Astrocyte (in vitro differentiated cells and primary cell): Measurements from ENCODE around the gene SLC7A6OS. TPM values are rescaled to one million over a fixed set of nuclear protein-coding genes. Genes with fewer than 3 reads are reported as not detected.

Experiments used
- DNase-seq: peaks from one replicate; pipeline ENCODE4 v3.0.0-alpha.2; 2010; ENCODE audit warnings: low read depth
- FAIRE-seq: peaks from 2 replicates; lab custom pipeline; 2011; peaks lifted over from hg19 to GRCh38; lab: Jason Lieb, UNC
- H2AFZ ChIP-seq: 2 replicates; pipeline ENCODE4 v1.6.0; 2012; ENCODE audit warnings: low read depth, low read length, inconsistent platforms
- H3K27ac ChIP-seq: 2 replicates; pipeline ENCODE4 v1.5.1; 2011; ENCODE audit warnings: low read depth, low read length, inconsistent platforms
- H3K27me3 ChIP-seq: 2 replicates; pipeline ENCODE4 v1.6.0; 2011; ENCODE audit warnings: low read length, inconsistent platforms; ENCODE audit not compliant: insufficient read depth
- H3K36me3 ChIP-seq: 2 replicates; pipeline ENCODE4 v1.5.1; 2011; ENCODE audit warnings: low read length, inconsistent platforms; ENCODE audit not compliant: insufficient read depth
- H3K4me1 ChIP-seq: 2 replicates; pipeline ENCODE4 v1.5.1; 2011; ENCODE audit warnings: low read length, inconsistent platforms; ENCODE audit not compliant: insufficient read depth
- H3K4me2 ChIP-seq: 2 replicates; pipeline ENCODE4 v1.6.0; 2012; ENCODE audit warnings: low read length, inconsistent platforms
- H3K4me3 ChIP-seq: 2 replicates; pipeline ENCODE4 v1.5.1; 2011; ENCODE audit warnings: low read depth, mild to moderate bottlenecking, low read length, inconsistent platforms; ENCODE audit not compliant: insufficient read depth
- H3K79me2 ChIP-seq: 2 replicates; pipeline ENCODE4 v1.6.0; 2012; ENCODE audit warnings: mild to moderate bottlenecking, low read length, inconsistent platforms; ENCODE audit not compliant: insufficient read depth
- H3K9ac ChIP-seq: 2 replicates; pipeline ENCODE4 v1.6.0; 2012; ENCODE audit warnings: mild to moderate bottlenecking, low read length, inconsistent platforms
- H3K9me3 ChIP-seq: 2 replicates; pipeline ENCODE4 v1.5.1; 2012; ENCODE audit warnings: low read depth, mild to moderate bottlenecking, low read length, inconsistent platforms; ENCODE audit not compliant: insufficient read depth
- H4K20me1 ChIP-seq: 2 replicates; pipeline ENCODE4 v1.6.0; 2012; ENCODE audit warnings: low read length, inconsistent platforms; ENCODE audit not compliant: insufficient read depth
- H3K27ac Mint-ChIP-seq: one replicate; pipeline ENCODE4 v1.8.0; 2021; ENCODE audit warnings: mild to moderate bottlenecking, mixed read lengths; ENCODE audit not compliant: unreplicated experiment
- H3K27me3 Mint-ChIP-seq: one replicate; pipeline ENCODE4 v1.8.0; 2021; ENCODE audit warnings: low read depth, mixed read lengths; ENCODE audit not compliant: unreplicated experiment
- H3K36me3 Mint-ChIP-seq: one replicate; pipeline ENCODE4 v1.8.0; 2021; ENCODE audit warnings: low read depth, mixed read lengths; ENCODE audit not compliant: unreplicated experiment
- H3K4me1 Mint-ChIP-seq: one replicate; pipeline ENCODE4 v1.8.0; 2021; ENCODE audit warnings: low read depth, mixed read lengths; ENCODE audit not compliant: unreplicated experiment
- H3K4me3 Mint-ChIP-seq: one replicate; pipeline ENCODE4 v1.8.0; 2021; ENCODE audit warnings: mild to moderate bottlenecking, moderate library complexity, mixed read lengths; ENCODE audit not compliant: unreplicated experiment
- H3K9me3 Mint-ChIP-seq: one replicate; pipeline ENCODE4 v1.8.0; 2021; ENCODE audit warnings: mild to moderate bottlenecking, mixed read lengths; ENCODE audit not compliant: unreplicated experiment
- CTCF ChIP-seq: IDR thresholded peaks from 2 replicates; pipeline ENCODE4 v1.5.1; 2011; ENCODE audit warnings: low read depth, mild to moderate bottlenecking, inconsistent platforms, low read length, moderate library complexity; ENCODE audit not compliant: insufficient read depth
- EZH2 ChIP-seq: IDR thresholded peaks from 2 replicates; pipeline ENCODE4 v1.6.1; 2012; ENCODE audit warnings: mild to moderate bottlenecking, low read length, inconsistent platforms; ENCODE audit not compliant: insufficient read depth
- total RNA-seq: library from RNA; stranded (reverse); gene quantifications from 2 replicates; pipeline ENCODE4 v1.2.1, GENCODE V29; 2021

SLC7A6OS gene
- total RNA-seq, 1 donor from 2014 or later: 16.7 TPM

DNA sequence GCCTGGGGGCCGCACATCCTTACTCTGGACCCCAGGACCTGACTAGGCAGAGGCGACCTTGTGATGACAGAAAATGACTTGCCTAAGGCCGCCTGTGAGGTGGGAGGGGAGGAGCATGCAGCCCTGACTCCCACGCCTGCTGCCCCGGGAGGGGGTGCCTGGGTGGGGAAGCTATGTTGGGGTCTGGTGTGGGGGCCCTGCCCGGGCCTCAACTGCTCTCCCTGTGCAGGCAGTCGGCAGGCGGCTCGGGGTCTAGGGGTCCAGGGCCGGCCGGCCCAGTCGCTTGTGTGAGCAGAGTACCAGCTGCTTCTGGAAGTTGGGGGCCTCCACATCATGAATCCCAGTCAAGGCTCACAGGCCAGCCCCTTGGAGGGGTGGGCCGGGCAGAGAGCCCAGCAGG, 48.2 kb upstream of the SLC7A6OS start:
- H3K9me3 Mint-ChIP-seq: no peaks in the 10 kb centered on the region
- Histone ChIP-seq H3K36me3 (peaks cover 2% of the 10 kb centered on the region), H3K27ac (no peak overlapping the region), H3K4me2 (no peak overlapping the region), H3K27me3 (no peaks in the 10 kb centered on the region), H3K4me3 (no peak overlapping the region), H3K4me1 (no peaks in the 10 kb centered on the region), H4K20me1 (no peaks in the 10 kb centered on the region), H3K79me2 (no peaks in the 10 kb centered on the region), H3K9me3 (no peaks in the 10 kb centered on the region), H3K9ac (no peak overlapping the region), H2AFZ (no peak overlapping the region)
- peaks cover 4% of the 10 kb centered on the region for H3K4me1 Mint-ChIP-seq
- peaks cover 6% of the 10 kb centered on the region for H3K36me3 Mint-ChIP-seq
- H3K27ac Mint-ChIP-seq: no peak overlapping the region
- FAIRE-seq (no peak), DNase-seq (no peak)
- no peak overlapping the region for H3K4me3 Mint-ChIP-seq
- H3K27me3 Mint-ChIP-seq: peaks cover 1% of the 10 kb centered on the region
- TF ChIP-seq CTCF: no peak
- no peak for TF ChIP-seq EZH2

DNA sequence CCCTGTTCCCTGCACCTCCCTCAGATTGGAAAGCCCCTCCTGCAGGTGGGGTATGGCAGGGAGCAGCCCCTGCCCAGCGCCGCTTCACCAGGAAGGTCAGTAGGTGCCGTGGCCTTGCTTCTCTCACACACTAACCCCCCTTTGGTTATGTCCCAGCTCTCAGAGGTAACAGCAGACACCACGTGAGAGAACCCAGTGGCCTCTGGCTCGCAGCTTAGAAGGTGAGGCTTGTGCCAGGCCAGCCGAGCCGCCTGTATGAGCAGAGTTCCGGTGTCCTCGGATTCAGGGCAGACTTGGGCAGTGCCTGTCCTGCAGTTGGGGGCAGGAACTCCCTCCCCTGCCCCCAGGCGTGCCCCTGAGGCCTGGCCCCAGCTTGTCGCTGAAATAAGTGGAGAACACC, 47.2 kb upstream of the SLC7A6OS start:
- H3K9me3 Mint-ChIP-seq: no peaks in the 10 kb centered on the region
- H3K4me2 ChIP-seq: no peak overlapping the region
- H3K4me1 Mint-ChIP-seq: peaks cover 3% of the 10 kb centered on the region
- no peak overlapping the region for H3K4me3 Mint-ChIP-seq
- H3K9me3 ChIP-seq: no peaks in the 10 kb centered on the region
- H3K27me3 ChIP-seq: no peaks in the 10 kb centered on the region
- H2AFZ ChIP-seq: no peak overlapping the region
- no peak overlapping the region for H3K4me3 ChIP-seq
- DNase-seq (no peak), FAIRE-seq (no peak)
- TF ChIP-seq CTCF: no peak
- no peak for TF ChIP-seq EZH2
- H3K27me3 Mint-ChIP-seq: no peaks in the 10 kb centered on the region
- peaks cover 2% of the 10 kb centered on the region for H3K36me3 ChIP-seq
- H3K79me2 ChIP-seq: no peaks in the 10 kb centered on the region
- H3K4me1 ChIP-seq: no peaks in the 10 kb centered on the region
- H3K36me3 Mint-ChIP-seq: peaks cover 6% of the 10 kb centered on the region
- no peak overlapping the region for H3K9ac ChIP-seq
- H3K27ac ChIP-seq: no peak overlapping the region
- no peak overlapping the region for H3K27ac Mint-ChIP-seq
- H4K20me1 ChIP-seq: no peaks in the 10 kb centered on the region

DNA sequence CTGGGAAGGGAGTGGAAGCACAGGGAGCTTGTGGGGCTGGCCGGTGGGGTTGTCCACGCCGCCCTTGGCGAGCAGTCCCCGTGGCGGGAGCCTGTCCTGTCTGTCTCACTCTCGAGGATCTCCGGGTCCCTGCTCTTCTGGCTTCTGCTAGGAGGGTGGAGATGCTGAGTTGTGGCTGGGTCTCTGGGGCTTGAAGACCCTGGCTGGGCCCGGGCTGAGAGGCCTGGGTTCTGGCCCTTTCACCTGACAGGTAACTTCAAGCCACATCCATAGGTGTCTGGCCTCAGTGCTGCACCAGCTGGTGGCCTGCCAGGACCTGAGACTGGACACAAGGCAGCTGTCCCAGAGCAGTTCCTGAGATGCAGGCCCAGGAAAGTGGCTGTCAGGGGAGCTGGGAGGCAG, 46.8 kb upstream of the SLC7A6OS start:
- H4K20me1 ChIP-seq: no peaks in the 10 kb centered on the region
- no peaks in the 10 kb centered on the region for H3K9me3 ChIP-seq
- Mint-ChIP-seq H3K9me3 (no peaks in the 10 kb centered on the region), H3K27me3 (no peaks in the 10 kb centered on the region), H3K4me3 (no peak overlapping the region), H3K27ac (no peak overlapping the region), H3K36me3 (peaks cover 6% of the 10 kb centered on the region), H3K4me1 (peaks cover 3% of the 10 kb centered on the region)
- no peak overlapping the region for H2AFZ ChIP-seq
- H3K79me2 ChIP-seq: no peaks in the 10 kb centered on the region
- H3K4me3 ChIP-seq: no peak overlapping the region
- H3K27ac ChIP-seq: no peak overlapping the region
- H3K4me2 ChIP-seq: no peak overlapping the region
- H3K36me3 ChIP-seq: peaks cover 2% of the 10 kb centered on the region
- no peak overlapping the region for H3K9ac ChIP-seq
- TF ChIP-seq EZH2: no peak
- TF ChIP-seq CTCF: no peak
- no peak for FAIRE-seq
- H3K27me3 ChIP-seq: no peaks in the 10 kb centered on the region
- no peaks in the 10 kb centered on the region for H3K4me1 ChIP-seq
- DNase-seq: no peak
